Cerebellar cortex (tissue), 1 donor: ENCODE results near the gene PNMA8C.
"Not testable (repeated sequence)": the region's sequence is repeated elsewhere in the genome, so short reads cannot be mapped to it uniquely, and the experiment has no call there.

Experiments
- DNase-seq: peaks from one replicate; pipeline ENCODE4 v3.0.0-alpha.2; 2015; ENCODE audit warnings: low spot score

PNMA8C gene

DNA sequence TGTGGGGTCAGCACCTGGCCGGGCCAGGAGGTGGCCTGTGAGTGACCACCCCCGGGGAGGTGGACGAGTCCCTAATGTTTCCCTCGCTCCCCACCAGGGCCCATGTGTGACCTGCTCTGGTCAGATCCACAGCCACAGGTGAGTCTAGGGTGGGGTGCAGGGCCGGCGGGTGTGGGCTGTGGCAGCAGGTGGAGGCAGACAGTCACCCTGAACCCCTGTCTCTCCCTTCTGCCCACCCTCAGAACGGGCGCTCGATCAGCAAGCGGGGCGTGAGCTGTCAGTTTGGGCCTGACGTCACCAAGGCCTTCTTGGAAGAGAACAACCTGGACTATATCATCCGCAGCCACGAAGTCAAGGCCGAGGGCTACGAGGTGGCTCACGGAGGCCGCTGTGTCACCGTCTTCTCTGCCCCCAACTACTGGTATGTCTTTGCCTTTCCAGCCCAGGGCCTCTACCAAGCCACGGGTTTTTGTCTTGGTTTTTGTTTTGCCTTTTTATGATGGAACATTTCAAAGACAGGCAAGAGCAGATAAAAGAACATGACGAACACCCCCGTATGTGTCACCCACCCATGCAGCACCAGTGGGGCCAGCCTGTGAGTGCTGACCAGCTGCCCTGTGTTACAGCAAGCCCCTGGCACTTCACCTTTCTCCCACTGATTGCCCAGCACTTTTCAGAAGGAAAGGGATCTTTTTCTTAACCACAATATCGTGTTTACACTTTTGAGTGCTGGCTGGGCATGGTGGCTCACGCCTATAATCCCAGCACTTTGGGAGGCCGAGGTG is 40.2 kb downstream of the PNMA8C start:
- no peak for DNase-seq

DNA sequence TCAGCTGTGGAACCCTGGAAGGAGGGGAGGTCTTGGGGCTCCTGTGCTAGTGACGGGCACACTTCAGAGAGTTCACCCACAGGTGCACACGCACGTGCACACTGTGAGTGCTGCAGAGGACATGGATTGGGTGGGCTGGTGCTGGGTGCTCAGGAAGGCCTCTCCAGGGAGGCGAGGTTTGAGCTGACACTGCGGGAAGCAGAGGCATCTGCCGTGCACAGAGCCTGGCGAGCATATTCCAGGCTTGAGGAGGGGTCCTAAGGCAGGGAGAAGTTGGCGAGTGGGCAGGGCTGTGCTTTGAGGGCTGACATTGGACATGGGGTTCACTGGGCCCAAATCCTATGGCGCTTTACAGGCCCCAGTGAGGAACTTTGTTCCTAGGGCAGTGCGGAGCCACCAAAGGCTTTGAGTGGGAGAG is 41.0 kb downstream of the PNMA8C start:
- no peak for DNase-seq

DNA sequence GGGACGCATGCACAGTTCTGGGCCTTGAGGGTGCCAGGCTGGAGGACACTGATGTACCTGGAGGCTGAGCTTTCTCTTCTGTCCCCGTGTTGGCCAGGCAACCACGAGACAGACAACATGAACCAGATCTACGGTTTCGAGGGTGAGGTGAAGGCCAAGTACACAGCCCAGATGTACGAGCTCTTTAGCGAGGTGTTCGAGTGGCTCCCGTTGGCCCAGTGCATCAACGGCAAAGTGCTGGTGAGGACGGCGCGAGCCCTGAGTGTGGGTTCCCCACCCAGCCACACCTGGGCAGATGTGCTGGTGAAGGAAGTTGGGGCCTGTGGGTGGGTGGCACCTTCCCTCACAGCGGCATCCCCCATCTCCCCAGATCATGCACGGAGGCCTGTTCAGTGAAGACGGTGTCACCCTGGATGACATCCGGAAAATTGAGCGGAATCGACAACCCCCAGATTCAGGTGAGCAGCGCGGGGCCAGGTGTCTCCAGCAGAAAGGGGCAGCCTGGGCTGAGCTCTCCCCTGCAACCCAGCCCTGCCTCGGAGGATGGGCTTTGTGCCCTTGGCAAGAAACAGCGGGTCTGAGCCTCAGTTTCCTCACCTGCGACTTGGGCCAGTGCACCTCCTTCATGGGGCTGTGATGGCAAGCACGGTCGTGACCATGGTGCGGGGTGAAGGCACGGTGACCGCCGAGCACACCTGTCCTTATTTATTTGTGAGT is 41.6 kb downstream of the PNMA8C start:
- DNase-seq = no peak

DNA sequence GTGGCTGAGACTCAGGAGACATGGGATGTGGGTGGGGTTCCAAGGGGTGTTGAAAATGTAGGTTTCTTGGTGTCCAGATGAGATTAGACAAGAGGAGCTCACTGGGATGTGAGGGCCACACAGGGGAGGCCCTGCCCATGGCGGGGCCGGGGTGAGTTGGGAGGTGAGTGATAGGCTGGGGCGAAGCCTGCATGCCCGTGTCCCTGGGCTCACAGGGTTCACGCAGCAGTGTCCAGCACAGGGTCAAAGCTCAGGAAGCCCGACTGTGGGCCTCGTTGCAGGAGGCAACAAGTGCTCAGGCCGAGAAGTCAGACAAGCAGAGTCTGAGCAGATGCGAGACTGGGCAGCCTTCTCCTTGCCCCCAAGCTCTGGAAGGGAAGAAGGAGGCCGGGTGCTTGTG is 42.6 kb downstream of the PNMA8C start:
- DNase-seq = no peak

DNA sequence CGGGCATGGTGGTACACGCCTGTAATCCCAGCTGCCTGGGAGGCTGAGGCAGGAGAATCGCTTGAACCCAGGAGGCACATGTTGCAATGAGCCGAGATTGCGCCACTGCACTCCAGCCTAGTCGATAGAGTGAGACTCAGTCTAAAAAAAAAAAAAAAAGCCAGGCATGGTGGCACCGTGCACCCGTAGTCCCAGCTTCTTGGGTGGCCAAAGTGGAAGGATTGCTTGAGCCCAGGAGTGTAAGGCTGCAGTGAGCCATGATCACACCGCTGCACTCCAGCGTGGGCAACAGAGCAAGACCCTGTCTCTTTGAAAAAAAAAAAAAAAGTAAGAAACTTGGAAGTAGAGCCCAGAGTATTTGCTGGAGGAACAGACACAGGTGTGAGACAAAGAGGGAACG is 43.1 kb downstream of the PNMA8C start:
- DNase-seq = no peak

DNA sequence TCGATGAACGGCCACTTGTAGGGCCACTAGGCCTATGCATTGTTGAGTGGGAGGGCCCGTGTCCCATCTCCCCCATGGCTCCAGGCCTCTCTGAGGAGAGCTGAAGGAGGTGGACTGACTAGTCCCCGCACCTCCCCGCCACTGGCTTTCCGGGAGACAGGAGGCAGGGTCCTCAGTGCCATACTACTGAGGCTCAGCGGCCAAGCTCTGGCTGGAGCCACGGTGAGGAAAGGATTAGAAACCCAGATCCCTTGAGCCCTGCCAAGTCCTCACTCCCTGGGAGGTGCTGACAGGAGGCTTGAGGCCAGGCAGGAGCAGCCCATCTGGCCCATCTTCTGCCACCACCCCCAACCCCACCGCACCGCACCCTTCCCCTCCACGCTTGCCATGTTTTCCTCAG is 44.3 kb downstream of the PNMA8C start:
- DNase-seq = no peak

DNA sequence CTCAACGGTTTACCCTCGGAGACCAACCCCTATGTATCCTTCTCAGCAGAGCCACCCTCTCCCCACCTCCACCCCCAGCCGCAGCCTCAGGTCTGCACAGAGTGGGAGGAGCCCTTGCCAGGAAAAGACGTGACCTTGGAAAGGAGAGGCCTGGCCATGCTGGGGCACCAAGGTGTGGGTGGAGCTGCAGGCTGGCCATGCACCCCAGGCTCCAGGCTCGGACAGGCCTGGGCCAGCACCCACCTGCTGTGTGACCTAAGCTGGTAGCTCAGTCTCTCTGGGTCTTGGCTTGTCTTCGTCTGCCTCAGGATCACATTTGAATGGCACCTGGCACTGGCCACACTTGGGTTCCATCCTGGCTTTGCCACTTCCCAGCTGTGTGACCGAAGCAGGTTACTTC is 44.9 kb downstream of the PNMA8C start:
- DNase-seq = no peak

DNA sequence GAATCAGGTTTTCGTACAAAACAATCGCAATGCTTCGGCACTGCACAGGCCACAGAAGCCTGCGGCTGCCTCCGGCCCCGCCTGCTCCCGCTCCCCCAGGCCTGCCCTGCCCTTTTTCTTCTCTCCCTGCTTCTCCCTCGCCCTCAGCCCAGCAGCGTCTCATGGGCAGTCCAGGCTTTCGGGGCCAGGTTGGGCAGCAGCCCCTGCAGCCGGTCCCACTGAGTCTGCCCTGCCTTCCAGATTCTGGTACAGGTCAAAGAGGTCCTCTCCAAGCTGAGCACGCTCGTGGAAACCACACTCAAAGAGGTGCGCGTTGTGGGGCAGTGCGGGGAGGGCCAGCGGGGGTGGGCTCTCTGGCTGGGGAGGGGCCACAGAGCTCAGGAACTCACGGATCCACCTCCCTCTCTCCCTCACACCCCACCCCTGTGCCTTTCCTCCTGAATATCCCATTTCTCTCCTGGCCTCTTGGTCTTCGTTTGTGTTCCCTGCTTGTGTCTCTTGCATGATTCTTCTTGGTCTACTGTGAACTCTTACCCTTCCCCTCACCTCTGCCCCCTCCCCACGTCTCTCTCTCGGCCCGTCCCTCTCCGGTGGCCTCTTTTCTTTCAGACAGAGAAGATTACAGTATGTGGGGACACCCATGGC is 45.4 kb downstream of the PNMA8C start:
- DNase-seq = no peak

DNA sequence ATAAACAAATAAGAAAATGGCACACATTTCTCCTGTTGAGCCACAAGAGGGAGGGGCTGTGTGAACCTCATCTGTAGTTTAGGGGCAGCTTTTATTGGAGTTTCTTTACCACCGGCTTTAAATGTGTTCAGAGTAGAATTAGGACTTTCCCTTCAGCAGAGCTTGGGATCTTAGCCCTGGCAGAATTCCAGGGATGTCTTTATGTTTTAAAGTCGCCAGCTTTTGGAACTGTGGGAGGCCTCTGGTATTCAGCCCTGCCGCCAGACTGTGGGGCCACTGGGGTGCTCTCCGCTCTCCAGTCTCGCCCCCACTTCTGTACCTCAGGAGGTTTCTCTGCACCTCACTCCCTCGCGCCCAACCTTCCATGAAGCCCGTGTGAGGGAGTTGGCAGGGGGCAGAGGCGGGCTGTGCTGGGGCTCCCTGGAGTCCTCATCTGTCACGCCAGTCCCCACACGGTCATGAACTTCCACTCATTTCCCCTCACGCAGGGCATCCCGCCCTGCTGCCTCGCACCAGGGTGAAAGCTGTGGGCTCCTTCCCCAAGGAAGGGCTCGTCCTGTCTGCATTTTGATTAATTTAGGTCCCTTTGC is 46.9 kb downstream of the PNMA8C start:
- DNase-seq = peak; percentile 48

DNA sequence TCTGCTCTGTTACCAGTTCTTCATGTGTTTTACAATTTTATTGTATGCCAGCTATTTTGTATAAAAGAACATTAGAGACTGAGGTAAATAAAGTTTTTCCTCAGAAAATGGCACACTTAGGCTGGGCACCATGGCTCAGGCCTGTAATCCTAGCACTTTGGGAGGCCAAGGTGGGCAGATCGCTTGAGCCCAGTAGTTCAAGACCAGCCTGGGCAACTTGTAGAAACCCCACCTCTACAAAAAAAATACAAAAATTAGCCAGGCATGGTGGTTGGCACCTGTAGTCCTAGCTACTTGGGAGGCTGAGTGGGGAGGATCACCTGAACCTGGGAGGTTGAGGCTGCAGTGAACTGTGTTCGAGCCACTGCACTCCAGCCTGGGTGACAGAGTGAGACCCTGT is 47.4 kb downstream of the PNMA8C start:
- no peak for DNase-seq

DNA sequence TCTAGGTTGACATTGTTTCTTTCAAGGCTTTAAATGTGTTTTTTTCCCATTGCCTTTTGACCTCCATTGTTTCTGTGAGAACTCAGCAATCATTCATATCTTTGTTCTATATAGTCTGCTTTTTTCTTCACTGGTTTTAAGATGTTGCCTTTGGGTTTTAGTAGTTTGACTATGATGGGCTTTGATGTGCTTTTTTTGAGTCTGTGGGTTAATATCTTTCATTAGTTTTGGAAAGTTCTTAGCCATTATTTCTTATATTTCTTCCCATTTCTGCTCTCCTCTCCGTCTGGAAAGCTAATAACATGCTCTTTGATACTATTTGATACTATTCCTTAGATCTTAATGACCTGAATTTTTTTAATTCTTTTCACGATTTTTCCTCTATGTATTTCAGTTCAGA is 48.0 kb downstream of the PNMA8C start:
- DNase-seq = no peak

DNA sequence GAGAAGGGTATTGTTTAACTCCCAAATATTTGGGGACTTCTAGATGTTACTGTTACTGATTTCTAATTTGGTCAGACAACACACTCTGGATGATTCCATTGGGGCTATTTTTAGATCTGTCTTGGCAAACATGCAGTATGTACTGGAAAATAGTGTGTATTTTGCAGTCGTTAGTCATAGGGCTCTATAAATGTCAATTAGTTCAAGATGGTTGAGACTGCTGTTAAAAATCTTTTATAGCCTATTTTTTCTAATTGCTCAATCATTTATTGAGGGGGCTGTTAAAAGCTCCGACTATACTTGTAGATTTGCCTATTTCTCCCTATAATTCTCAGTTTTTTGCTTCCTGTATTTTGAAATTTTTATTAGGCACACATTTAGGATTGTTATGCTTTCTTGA is 50.5 kb downstream of the PNMA8C start:
- peak; percentile 39 for DNase-seq

DNA sequence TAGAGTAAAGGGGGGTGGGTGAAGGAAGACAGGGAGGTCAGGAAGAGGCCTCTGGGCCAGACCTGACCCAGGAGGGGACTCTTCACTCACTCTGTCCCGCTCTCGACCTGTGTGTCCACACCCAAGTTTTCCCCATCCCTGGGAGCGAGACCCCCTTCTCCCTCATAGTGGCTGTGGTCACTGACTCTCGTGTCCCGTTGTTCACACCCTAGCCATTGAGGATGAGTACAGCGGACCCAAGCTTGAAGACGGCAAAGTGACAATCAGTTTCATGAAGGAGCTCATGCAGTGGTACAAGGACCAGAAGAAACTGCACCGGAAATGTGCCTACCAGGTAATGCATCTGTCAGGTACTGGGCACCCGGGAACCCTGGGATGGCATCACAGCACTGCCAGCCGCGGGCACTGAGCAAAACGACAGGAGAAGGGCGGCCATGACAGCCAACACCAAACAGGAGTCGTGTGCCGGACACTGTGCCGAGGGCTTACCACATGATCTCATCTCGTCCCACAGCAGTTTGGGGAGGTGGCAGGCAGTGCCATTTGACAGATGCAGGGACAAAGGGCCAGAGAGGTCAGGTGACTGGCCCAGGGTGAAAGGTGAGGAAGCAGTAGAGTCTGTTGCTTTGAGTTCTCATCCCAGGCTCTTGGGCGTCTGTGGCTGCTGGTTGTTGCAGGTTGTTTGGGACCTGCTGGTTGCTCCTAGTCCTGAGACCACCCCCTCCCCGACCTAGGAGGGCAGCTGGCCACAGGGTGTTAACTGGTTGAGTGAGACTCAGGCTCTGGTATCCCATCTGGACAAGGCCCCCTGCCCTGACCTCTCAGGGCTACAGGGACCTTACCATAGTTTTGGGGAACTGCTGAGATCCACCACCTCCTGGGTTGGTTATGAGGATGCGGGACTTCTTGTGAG is 52.2 kb downstream of the PNMA8C start:
- no peak for DNase-seq

DNA sequence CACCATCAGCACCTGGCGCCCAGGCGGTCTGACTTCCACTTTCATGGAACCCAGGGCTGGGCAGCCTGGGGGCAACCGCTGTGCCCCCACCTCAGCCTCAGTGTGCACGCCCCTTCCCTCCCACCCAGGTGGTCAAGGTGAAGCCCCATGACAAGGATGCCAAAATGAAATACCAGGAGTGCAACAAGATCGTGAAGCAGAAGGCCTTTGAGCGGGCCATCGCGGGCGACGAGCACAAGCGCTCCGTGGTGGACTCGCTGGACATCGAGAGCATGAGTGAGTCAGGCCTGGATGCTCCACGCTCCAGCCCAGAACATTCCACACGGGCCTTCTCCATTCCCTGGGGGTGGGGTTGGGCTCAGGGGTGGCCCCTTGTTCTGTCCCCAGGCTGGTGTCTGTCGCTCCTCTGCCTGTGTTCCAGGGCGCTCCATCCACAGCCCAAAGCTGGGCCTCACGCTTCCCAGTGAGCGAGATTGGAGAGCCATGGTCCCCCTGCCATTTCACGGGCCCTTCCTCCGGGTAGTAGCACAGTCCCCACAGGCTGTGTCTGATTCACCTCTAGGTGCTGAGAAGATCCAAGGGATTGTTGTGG is 53.2 kb downstream of the PNMA8C start:
- DNase-seq = not testable (repeated sequence)
